ENCODE data around the gene BCAR1. TPM values are rescaled to one million over a fixed set of nuclear protein-coding genes. Genes with fewer than 3 reads are reported as not detected.

The BCAR1 gene
- total and polyA plus RNA-seq, 2 of the 13 experiments (the other 11 are each of a cell fraction or from before 2014, with no cell fraction given) = 48.1 to 51.7 TPM

GRCh38 chr16:75263963-75264445 lies 12.6 kb upstream of the BCAR1 start (continued):
- TF ChIP-seq HDAC1 (CRISPR knock-in tag; IDR thresholded peaks at IDR 0.05) = no peak
- TF ChIP-seq FOSL2 (CRISPR knock-in tag; IDR thresholded peaks at IDR 0.05) = peak; percentile 81
- TF ChIP-seq ZNF567 (CRISPR knock-in tag; IDR thresholded peaks at IDR 0.05; ENCODE audit: borderline replicate concordance) = no peak
- no peak for TF ChIP-seq ZNF674 (CRISPR knock-in tag; IDR thresholded peaks at IDR 0.05; ENCODE audit: low read depth)
- TF ChIP-seq ZNF260 (CRISPR knock-in tag; IDR thresholded peaks at IDR 0.05; ENCODE audit: borderline replicate concordance, low read depth) = no peak
- TF ChIP-seq SAP130 (CRISPR knock-in tag; IDR thresholded peaks at IDR 0.05; ENCODE audit: low read depth) = no peak
- TF ChIP-seq REPIN1 (CRISPR knock-in tag; IDR thresholded peaks at IDR 0.05; ENCODE audit: borderline replicate concordance, low read depth) = no peak
- no peak for TF ChIP-seq HMG20B (CRISPR knock-in tag; conservative IDR thresholded peaks at IDR 0.05)
- TF ChIP-seq MIER2 (CRISPR knock-in tag; IDR thresholded peaks at IDR 0.05) = no peak
- no peak for TF ChIP-seq BORCS8-MEF2B (CRISPR knock-in tag; IDR thresholded peaks at IDR 0.05)
- no peak for TF ChIP-seq GATAD1 (CRISPR knock-in tag; IDR thresholded peaks at IDR 0.05)
- TF ChIP-seq NFE2 (CRISPR knock-in tag; IDR thresholded peaks at IDR 0.05) = no peak
- TF ChIP-seq HNRNPUL1 (IDR thresholded peaks at IDR 0.05; ENCODE audit: low read depth, low read length) = no peak
- 0 out of 2 replicates have a peak, but pooled peaks have one; percentile 23 for TF ChIP-seq ZNF296 (CRISPR knock-in tag; conservative IDR thresholded peaks at IDR 0.05)
- no peak for TF ChIP-seq SALL2 (CRISPR knock-in tag; IDR thresholded peaks at IDR 0.05)
- TF ChIP-seq KLF12 (CRISPR knock-in tag; IDR thresholded peaks at IDR 0.05; ENCODE audit: borderline replicate concordance) = no peak
- no peak for TF ChIP-seq ZNF607 (CRISPR knock-in tag; IDR thresholded peaks at IDR 0.05; ENCODE audit: borderline replicate concordance)
- TF ChIP-seq NONO (IDR thresholded peaks at IDR 0.05) = no peak
- no peak for TF ChIP-seq NONO (CRISPR knock-in tag; conservative IDR thresholded peaks at IDR 0.05)
- no peak for TF ChIP-seq ARNTL (CRISPR knock-in tag; IDR thresholded peaks at IDR 0.05)
- TF ChIP-seq ZSCAN30 (CRISPR knock-in tag; IDR thresholded peaks at IDR 0.05) = no peak
- no peak for TF ChIP-seq ZNF235 (CRISPR knock-in tag; IDR thresholded peaks at IDR 0.05; ENCODE audit: borderline replicate concordance)
- TF ChIP-seq FOXK1 (CRISPR knock-in tag; IDR thresholded peaks at IDR 0.05; ENCODE audit: borderline replicate concordance, low read depth) = no peak
- no peak for TF ChIP-seq CBX5 (CRISPR knock-in tag; IDR thresholded peaks at IDR 0.05; ENCODE audit: borderline replicate concordance)
- TF ChIP-seq MED13 (CRISPR knock-in tag; IDR thresholded peaks at IDR 0.05) = no peak
- TF ChIP-seq TAF1 (CRISPR knock-in tag; IDR thresholded peaks at IDR 0.05) = 0 out of 2 replicates have a peak, but pooled peaks have one; percentile 13
- TF ChIP-seq SALL1 (CRISPR knock-in tag; IDR thresholded peaks at IDR 0.05) = peak; percentile 31; the same call in 1 of the 2 replicates
- no peak for TF ChIP-seq ZBTB14 (CRISPR knock-in tag; IDR thresholded peaks at IDR 0.05)
- TF ChIP-seq HIC2 (CRISPR knock-in tag; IDR thresholded peaks at IDR 0.05; ENCODE audit: low read depth) = peak; percentile 93
- TF ChIP-seq, protein P1, sequence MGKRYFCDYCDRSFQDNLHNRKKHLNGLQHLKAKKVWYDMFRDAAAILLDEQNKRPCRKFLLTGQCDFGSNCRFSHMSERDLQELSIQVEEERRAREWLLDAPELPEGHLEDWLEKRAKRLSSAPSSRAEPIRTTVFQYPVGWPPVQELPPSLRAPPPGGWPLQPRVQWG (CRISPR knock-in tag; IDR thresholded peaks at IDR 0.05; ENCODE audit: borderline replicate concordance, low read depth) = no peak
- no peak for TF ChIP-seq ZNF737 (CRISPR knock-in tag; IDR thresholded peaks at IDR 0.05; ENCODE audit: borderline replicate concordance)
- TF ChIP-seq ZNF562 (CRISPR knock-in tag; IDR thresholded peaks at IDR 0.05; ENCODE audit: borderline replicate concordance) = no peak

Data from HepG2 (cell line).